SJSA1 (cell line): Measurements from ENCODE around the gene SH3TC2. TPM values are rescaled to one million over a fixed set of nuclear protein-coding genes. Genes with fewer than 3 reads are reported as not detected.

Experiments used
- DNase-seq, 2 experiments: peaks; one replicate each; pipeline ENCODE4 v3.0.0-alpha.2; 2015 to 2020; ENCODE audit warnings: low spot score in 2 of 2, low read depth in 1 of 2
- H3K27ac ChIP-seq: fragments of 250-450 bp; sonication (Bioruptor Pico); 2 replicates; pipeline ENCODE4 v1.5.1; 2020; ENCODE audit warnings: mild to moderate bottlenecking, moderate library complexity
- H3K27me3 ChIP-seq: fragments of 250-450 bp; sonication (Bioruptor Pico); replicated peaks from 2 replicates; pipeline ENCODE4 v1.5.1; 2020; ENCODE audit warnings: mild to moderate bottlenecking, moderate library complexity
- H3K36me3 ChIP-seq: fragments of 250-450 bp; sonication (Bioruptor Pico); 2 replicates; pipeline ENCODE4 v1.5.1; 2020; ENCODE audit warnings: mild to moderate bottlenecking
- H3K4me1 ChIP-seq: fragments of 250-450 bp; sonication (Bioruptor Pico); replicated peaks from 2 replicates; pipeline ENCODE4 v1.6.1; 2021; ENCODE audit warnings: mild to moderate bottlenecking
- H3K4me3 ChIP-seq: fragments of 250-450 bp; sonication (Bioruptor Pico); 2 replicates; pipeline ENCODE4 v1.5.1; 2020; ENCODE audit warnings: mild to moderate bottlenecking
- H3K9me3 ChIP-seq: fragments of 250-450 bp; sonication (Bioruptor Pico); replicated peaks from 2 replicates; pipeline ENCODE4 v1.5.1; 2020; ENCODE audit warnings: mild to moderate bottlenecking
- total RNA-seq: library from RNA; depleted of rRNA; stranded (reverse); fragments of >200 nt; shearing (Covaris generic); gene quantifications from 2 replicates; pipeline ENCODE4 v1.2.3, GENCODE V29; 2014

SH3TC2 gene
- total RNA-seq, 1 experiment from 2014 or later, result 16.9 TPM

GRCh38 chr5:148978370-148979082 lies 84.3 kb downstream of the SH3TC2 start:
- Histone ChIP-seq H3K9me3 (no peaks in the 10 kb centered on the region), H3K27me3 (no peaks in the 10 kb centered on the region), H3K36me3 (no peaks in the 10 kb centered on the region), H3K27ac (no peak overlapping the region), H3K4me1 (peaks cover 57% of the 10 kb centered on the region), H3K4me3 (no peak overlapping the region)
- no peak for DNase-seq

GRCh38 chr5:148976569-148977381 lies 86.1 kb downstream of the SH3TC2 start:
- Histone ChIP-seq H3K27ac (peak overlapping the region; percentile 51), H3K36me3 (no peaks in the 10 kb centered on the region), H3K27me3 (no peaks in the 10 kb centered on the region), H3K4me1 (peaks cover 74% of the 10 kb centered on the region), H3K4me3 (no peak overlapping the region), H3K9me3 (no peaks in the 10 kb centered on the region)
- DNase-seq, result peak; percentile 83 to 89

GRCh38 chr5:148974642-148975327 lies 88.1 kb downstream of the SH3TC2 start:
- H3K27me3 ChIP-seq, result no peaks in the 10 kb centered on the region
- peaks cover 83% of the 10 kb centered on the region for H3K4me1 ChIP-seq
- H3K36me3 ChIP-seq, result no peaks in the 10 kb centered on the region
- H3K4me3 ChIP-seq, result no peak overlapping the region
- no peaks in the 10 kb centered on the region for H3K9me3 ChIP-seq
- H3K27ac ChIP-seq, result peak overlapping the region; percentile 90; the same call in 1 of the 2 replicates
- DNase-seq, result peak in 1 of 2 experiments; percentile 58

- Histone ChIP-seq H3K27me3 (no peaks in the 10 kb centered on the region), H3K27ac (peak overlapping the region; percentile 90), H3K4me3 (no peak overlapping the region), H3K4me1 (peaks cover 80% of the 10 kb centered on the region), H3K9me3 (no peaks in the 10 kb centered on the region), H3K36me3 (no peaks in the 10 kb centered on the region)
- DNase-seq, result no peak
These were observed 89.4 kb downstream of the SH3TC2 start for GRCh38 chr5:148973455-148973854.

GRCh38 chr5:148972974-148973374 lies 89.9 kb downstream of the SH3TC2 start:
- H3K4me3 ChIP-seq, result no peak overlapping the region
- peak overlapping the region; percentile 90 for H3K27ac ChIP-seq
- H3K27me3 ChIP-seq, result no peaks in the 10 kb centered on the region
- no peaks in the 10 kb centered on the region for H3K9me3 ChIP-seq
- DNase-seq, result peak; percentile 93
- H3K36me3 ChIP-seq, result no peaks in the 10 kb centered on the region
- H3K4me1 ChIP-seq, result peaks cover 75% of the 10 kb centered on the region

GRCh38 chr5:148972396-148972795 lies 90.5 kb downstream of the SH3TC2 start:
- no peaks in the 10 kb centered on the region for H3K36me3 ChIP-seq
- H3K9me3 ChIP-seq, result no peaks in the 10 kb centered on the region
- peak overlapping the region; percentile 90 for H3K27ac ChIP-seq
- H3K27me3 ChIP-seq, result no peaks in the 10 kb centered on the region
- no peak overlapping the region for H3K4me3 ChIP-seq
- DNase-seq, result no peak
- peaks cover 69% of the 10 kb centered on the region for H3K4me1 ChIP-seq

GRCh38 chr5:148970876-148971275 lies 92.0 kb downstream of the SH3TC2 start:
- no peak for DNase-seq
- H3K9me3 ChIP-seq, result no peaks in the 10 kb centered on the region
- H3K4me1 ChIP-seq, result peaks cover 73% of the 10 kb centered on the region
- no peaks in the 10 kb centered on the region for H3K36me3 ChIP-seq
- H3K27ac ChIP-seq, result peak overlapping the region; percentile 90
- no peak overlapping the region for H3K4me3 ChIP-seq
- no peaks in the 10 kb centered on the region for H3K27me3 ChIP-seq

- Histone ChIP-seq H3K4me3 (no peak overlapping the region), H3K9me3 (no peaks in the 10 kb centered on the region), H3K36me3 (no peaks in the 10 kb centered on the region), H3K27me3 (no peaks in the 10 kb centered on the region), H3K4me1 (peaks cover 78% of the 10 kb centered on the region), H3K27ac (peak overlapping the region; percentile 90)
- peak; percentile 59 to 69 for DNase-seq
These were observed 92.6 kb downstream of the SH3TC2 start for GRCh38 chr5:148970228-148970627.

GRCh38 chr5:148969291-148969690 lies 93.6 kb downstream of the SH3TC2 start:
- no peaks in the 10 kb centered on the region for H3K9me3 ChIP-seq
- H3K27ac ChIP-seq, result peak overlapping the region; percentile 90
- no peak for DNase-seq
- H3K36me3 ChIP-seq, result no peaks in the 10 kb centered on the region
- peaks cover 78% of the 10 kb centered on the region for H3K4me1 ChIP-seq
- no peaks in the 10 kb centered on the region for H3K27me3 ChIP-seq
- H3K4me3 ChIP-seq, result no peak overlapping the region

- no peaks in the 10 kb centered on the region for H3K9me3 ChIP-seq
- no peaks in the 10 kb centered on the region for H3K36me3 ChIP-seq
- no peak overlapping the region for H3K4me3 ChIP-seq
- H3K27ac ChIP-seq, result no peak overlapping the region
- peak in 1 of 2 experiments; percentile 38 for DNase-seq
- peaks cover 72% of the 10 kb centered on the region for H3K4me1 ChIP-seq
- H3K27me3 ChIP-seq, result no peaks in the 10 kb centered on the region
These were observed 94.6 kb downstream of the SH3TC2 start for GRCh38 chr5:148968311-148968710.

GRCh38 chr5:148967783-148968182 lies 95.1 kb downstream of the SH3TC2 start:
- Histone ChIP-seq H3K9me3 (no peaks in the 10 kb centered on the region), H3K4me1 (peaks cover 67% of the 10 kb centered on the region)
- peak in 1 of 2 experiments; percentile 22 for DNase-seq

GRCh38 chr5:148966938-148967337 lies 95.9 kb downstream of the SH3TC2 start:
- H3K27me3 ChIP-seq, result no peaks in the 10 kb centered on the region
- H3K4me3 ChIP-seq, result no peak overlapping the region
- peak overlapping the region; percentile 97 for H3K27ac ChIP-seq
- H3K36me3 ChIP-seq, result no peaks in the 10 kb centered on the region
- H3K4me1 ChIP-seq, result peaks cover 58% of the 10 kb centered on the region
- DNase-seq, result peak in 1 of 2 experiments; percentile 8
- H3K9me3 ChIP-seq, result no peaks in the 10 kb centered on the region

More at GRCh38 chr5:148967783-148968182, 95.1 kb downstream of the SH3TC2 start:
- Histone ChIP-seq H3K27me3 (no peaks in the 10 kb centered on the region), H3K4me3 (no peak overlapping the region), H3K36me3 (no peaks in the 10 kb centered on the region), H3K27ac (no peak overlapping the region)

- Histone ChIP-seq H3K27me3 (no peaks in the 10 kb centered on the region), H3K9me3 (no peaks in the 10 kb centered on the region), H3K27ac (peak overlapping the region; percentile 97), H3K36me3 (no peaks in the 10 kb centered on the region), H3K4me1 (peaks cover 56% of the 10 kb centered on the region), H3K4me3 (no peak overlapping the region)
- no peak for DNase-seq
These were observed 96.5 kb downstream of the SH3TC2 start for GRCh38 chr5:148966348-148966747.
